GM12875 (cell line): ENCODE results near the gene ABCA2.
A peak's percentile ranks its signal among the peaks of the same experiment; 100 is the strongest.

Experiments used
- H3K4me3 ChIP-seq: one replicate; pipeline ENCODE4 v1.5.1; 2011; ENCODE audit warnings: low read depth, low read length, control low read depth
- CTCF ChIP-seq: IDR thresholded peaks from 2 replicates; pipeline ENCODE4 v1.5.1; 2011; ENCODE audit warnings: low read depth, mild to moderate bottlenecking, control low read depth, inconsistent platforms, low read length, moderate library complexity, borderline replicate concordance; ENCODE audit not compliant: insufficient read depth

Gene ABCA2

DNA sequence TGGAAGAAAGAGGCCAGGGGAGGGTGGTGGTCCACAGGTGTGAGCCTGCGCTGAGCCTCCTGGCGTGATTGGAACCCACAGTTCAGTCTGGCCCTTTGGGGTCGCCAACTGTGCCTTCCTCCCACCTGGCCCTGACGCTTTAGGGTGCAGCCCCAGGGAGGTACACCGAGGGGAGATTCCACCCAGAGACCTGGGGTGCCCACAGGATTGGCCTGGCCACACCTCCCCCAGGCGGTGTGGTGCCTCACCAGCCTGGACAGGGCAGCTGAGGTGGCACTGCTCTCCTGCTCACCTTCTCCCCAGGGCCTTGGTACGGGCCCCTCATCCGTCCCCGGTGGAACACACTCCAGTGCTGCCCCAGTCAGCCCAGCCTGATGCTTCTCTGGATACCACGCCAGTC is 30.7 kb downstream of the ABCA2 start:
- no peak for TF ChIP-seq CTCF

DNA sequence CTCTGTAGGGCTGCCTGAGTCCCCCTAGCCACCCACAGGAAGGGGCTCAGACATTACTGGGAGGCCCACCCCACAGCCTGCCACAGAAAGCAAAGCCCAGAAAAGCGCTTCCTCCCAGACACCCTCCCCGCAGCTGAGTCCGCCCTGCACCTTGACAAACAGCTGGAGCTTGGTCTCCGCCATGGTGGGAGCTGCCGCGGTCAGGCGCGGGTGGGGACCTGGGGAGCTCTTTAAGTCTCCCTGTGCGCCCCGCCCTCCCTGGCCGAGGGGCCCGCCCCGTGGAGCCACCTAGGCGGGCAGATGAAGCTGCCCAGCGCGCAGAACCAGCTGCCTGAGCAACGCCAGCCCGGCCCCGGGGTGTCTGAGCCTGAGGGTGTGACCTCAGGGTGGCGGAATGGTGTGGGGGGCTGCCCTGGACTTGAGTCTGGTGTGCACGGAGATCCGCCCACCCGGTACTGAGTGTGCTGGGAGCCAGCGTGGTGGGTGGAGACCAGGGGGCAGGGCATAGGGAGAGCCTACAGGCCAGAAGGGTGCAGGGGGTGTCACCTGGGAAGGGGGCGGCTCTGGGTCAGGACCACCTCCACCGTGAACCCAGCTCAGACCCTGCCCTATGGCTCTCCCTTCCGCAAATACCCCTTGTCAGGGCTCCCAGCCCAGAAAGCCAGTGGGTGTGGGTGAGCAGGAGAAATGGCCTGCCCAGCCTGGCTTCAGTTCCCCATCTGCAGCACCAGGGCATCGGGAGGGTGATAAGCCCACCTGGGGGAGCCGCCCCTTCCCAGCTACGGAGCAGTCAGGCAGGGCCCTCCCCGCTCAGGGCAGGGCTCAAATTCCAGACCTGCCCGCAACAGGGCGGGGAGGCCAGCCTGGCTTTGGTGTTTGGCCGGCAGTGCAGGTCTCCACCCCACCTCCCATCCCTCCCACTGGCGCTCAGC is 31.4 kb downstream of the ABCA2 start, which contains the start of gene CLIC3:
TSS of gene CLIC3 (minus strand) at position 208 of the 932 bp plus-strand sequence. CDS start at position 183, 25 bp downstream.
- TF ChIP-seq CTCF = no peak
- no peak within 1 kb of the TSS for H3K4me3 ChIP-seq

More for the DNA sequence above, 30.7 kb downstream of the ABCA2 start:
- no peak overlapping the region for H3K4me3 ChIP-seq

DNA sequence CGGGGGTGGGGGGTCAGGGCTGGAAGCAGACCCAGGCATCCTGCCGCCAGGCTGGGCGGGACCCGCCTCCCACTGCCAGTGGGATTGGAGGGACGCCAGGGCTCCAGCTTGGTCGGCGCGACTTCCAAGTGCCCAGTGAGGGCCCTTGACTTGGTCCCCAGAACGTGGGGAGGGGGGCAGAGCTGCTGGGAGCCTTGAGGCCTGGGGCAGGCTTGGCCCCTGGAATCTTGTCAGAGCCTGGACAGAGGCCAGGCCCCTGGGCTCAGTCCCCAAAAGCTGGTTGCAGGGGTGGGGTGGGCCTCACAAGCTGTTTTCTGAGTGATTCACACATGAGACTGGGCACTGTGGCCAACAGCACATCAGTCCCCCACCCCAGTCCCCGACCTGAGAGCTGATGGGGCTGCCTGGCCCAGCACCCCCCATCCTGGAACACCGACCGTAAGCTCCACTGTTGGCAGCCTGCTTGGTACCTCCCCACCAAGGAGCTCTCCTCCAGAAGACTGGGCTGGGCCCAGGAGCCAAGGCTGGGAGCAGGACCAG is 32.2 kb downstream of the ABCA2 start:
- TF ChIP-seq CTCF = no peak
- no peak overlapping the region for H3K4me3 ChIP-seq

DNA sequence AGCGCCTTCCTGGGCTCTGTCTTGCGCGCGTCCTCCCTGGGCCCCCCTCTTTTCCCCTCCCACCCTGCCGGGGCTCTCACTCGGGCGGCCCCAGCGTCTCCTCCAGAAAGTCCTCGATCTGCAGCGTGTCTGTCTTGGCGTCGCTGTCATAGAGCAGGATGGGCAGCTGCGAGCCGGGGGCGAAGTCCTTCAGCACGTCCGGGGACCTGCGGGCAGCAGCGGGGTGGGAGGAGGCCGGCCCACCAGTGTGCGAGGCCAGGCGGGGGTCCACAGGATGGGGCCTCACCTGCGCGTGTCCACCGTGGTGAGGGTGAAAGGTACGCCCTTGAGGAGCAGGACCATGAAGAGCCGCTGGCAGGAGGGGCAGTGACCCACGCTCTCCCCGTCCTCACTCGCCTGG is 32.7 kb downstream of the ABCA2 start:
- TF ChIP-seq CTCF = no peak
- H3K4me3 ChIP-seq = no peak overlapping the region

DNA sequence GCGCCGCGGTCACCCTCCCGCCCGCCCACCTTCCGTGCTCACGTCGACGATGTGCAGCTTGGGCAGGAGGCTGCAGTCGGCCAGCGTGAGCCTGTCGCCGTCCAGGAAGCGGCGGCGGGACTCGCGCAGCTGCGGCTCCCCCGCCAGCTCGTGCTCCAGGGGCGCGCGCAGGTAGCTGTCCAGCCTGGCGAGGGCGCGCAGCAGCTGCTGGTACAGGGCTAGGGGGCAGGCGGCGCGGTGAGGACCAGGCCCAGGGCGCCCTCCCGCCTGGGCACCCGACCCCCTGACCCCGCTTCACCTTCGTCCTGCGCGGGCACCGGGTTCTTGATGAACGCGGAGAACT is 33.2 kb downstream of the ABCA2 start:
- no peak overlapping the region for H3K4me3 ChIP-seq
- no peak for TF ChIP-seq CTCF

DNA sequence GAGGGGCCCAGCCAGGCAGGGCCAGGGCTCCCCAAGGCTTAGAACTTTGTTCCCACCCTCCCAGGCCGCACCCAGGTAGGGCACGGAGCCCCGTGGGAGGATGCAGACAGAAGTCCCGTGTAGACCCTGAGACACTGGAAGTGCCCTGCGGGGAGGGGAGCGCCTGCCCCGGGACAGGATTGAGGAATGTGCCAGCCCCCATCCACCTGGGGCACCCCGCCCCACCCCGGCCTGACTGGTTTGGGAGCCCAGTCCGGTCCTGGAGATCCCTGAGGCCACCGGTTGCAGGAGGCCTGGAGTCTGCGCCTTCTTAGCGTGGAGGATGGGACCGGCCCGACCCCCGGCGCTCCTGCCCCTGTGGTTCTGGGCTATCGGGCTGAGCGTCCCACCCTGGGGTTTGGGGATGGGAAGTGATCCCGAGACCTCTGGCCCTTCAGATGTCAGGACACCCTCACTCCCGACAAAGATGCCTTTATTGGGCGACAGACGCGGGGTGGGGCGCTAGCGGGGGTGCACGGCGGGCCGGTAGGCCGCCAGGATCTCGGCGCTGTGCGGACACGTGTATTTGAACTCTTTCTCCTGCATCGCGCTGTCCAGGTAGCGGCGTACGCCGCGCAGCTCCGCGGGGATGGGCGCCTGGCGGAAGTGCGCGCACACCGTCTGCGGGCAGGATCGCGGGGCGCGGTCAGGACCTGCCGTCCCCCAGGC is 33.7 kb downstream of the ABCA2 start:
- no peak for TF ChIP-seq CTCF

GRCh38 chr9:136992819-136993369 is 35.1 kb downstream of the ABCA2 start:
- TF ChIP-seq CTCF = no peak
- peak overlapping the region; percentile 69 for H3K4me3 ChIP-seq

More for the DNA sequence above, 33.7 kb downstream of the ABCA2 start:
- H3K4me3 ChIP-seq = no peak overlapping the region
